ENCODE measurements around the gene ZNF28. TPM values are rescaled to one million over a fixed set of nuclear protein-coding genes. Genes with fewer than 3 reads are reported as not detected.

The ZNF28 gene
- total and polyA plus RNA-seq, 2 donors from 2014 or later, result 10.0 to 20.0 TPM

DNA sequence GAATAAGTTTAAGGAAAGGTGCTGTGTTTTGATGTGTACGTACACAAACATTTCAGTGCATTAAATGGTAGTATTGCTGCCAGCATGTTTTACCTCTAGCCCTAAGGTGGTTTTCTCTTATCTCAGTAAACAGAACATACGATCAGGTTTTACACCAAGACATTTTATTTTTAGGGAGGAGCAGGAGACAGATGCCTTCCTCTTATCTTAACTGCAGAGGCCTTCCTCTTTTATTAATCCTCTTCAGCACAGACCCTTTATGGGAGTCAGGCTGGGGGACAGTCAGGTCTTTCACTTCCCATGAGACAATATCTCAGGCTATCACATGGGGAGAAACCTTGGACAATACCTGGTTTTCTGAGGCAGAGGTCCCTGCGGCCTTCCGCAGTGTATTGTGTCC is 71.7 kb downstream of the ZNF28 start:
- Histone ChIP-seq H3K27me3 (ENCODE audit: control insufficient read depth, insufficient read depth, low read length) (no peaks in the 10 kb centered on the region), H3K4me1 (ENCODE audit: control insufficient read depth in 2 of 3, insufficient read depth in 2 of 3, low read depth in 1 of 3, low read length in 3 of 3) (peaks cover 0 to 4% (median 0%) of the 10 kb centered on the region in 3 donors), H3K9me3 (ENCODE audit: control insufficient read depth in 2 of 3, insufficient read depth in 1 of 3, low read length in 3 of 3) (no peaks in the 10 kb centered on the region), H3K27ac (ENCODE audit: low read depth in 2 of 2, low read length in 2 of 2) (no peak overlapping the region), H3K36me3 (ENCODE audit: control insufficient read depth in 2 of 3, insufficient read depth in 3 of 3, low read length in 3 of 3) (no peaks in the 10 kb centered on the region), H3K9ac (ENCODE audit: low read length in 3 of 3) (no peak overlapping the region), H3K4me3 (ENCODE audit: low read length in 3 of 3) (no peak overlapping the region)
- DNase-seq (no peak), FAIRE-seq (no peak)
- no peak for TF ChIP-seq CTCF (IDR thresholded peaks at IDR 0.05; ENCODE audit: borderline replicate concordance, extremely low read depth, insufficient read depth)
- intact Hi-C loops (cut with DNase I), result no loop called here

DNA sequence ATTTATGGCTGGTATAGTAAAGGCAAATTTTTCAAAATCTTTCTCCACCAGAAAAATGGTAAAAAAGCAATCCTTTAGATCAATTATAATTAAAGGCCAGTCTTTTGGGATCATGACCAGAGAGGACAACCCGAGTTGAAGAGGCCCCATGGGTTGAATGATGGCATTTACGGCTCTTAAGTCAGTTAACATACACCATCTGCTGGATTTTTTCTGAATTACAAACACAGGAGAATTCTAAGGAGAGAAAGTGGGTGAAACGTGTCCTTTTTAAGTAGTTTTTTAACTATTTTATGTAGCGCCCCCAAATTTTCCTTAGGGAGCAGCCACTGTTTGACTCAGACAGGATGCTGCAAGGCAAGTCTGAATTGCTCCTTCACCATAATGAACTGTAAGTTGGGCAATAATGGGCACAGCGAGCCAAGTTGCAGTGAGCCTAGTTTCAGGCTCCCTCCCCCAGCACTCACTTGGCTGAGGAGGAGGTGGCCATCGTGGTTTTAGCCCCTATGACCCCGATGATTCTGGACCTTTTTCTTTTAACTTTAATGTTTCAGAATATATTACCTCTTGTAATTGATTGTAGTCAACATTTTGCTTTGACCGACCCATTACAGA is 73.0 kb downstream of the ZNF28 start:
- no peak overlapping the region for H3K27ac ChIP-seq (ENCODE audit: low read depth in 2 of 2, low read length in 2 of 2)
- intact Hi-C loops (cut with DNase I), result no loop called here
- H3K9ac ChIP-seq (ENCODE audit: low read length in 3 of 3), result no peak overlapping the region
- H3K4me1 ChIP-seq (ENCODE audit: control insufficient read depth in 2 of 3, insufficient read depth in 2 of 3, low read depth in 1 of 3, low read length in 3 of 3), result peaks cover 0 to 4% (median 0%) of the 10 kb centered on the region in 3 donors
- peak; percentile 30 for TF ChIP-seq CTCF (IDR thresholded peaks at IDR 0.05; ENCODE audit: borderline replicate concordance, extremely low read depth, insufficient read depth)
- no peaks in the 10 kb centered on the region for H3K27me3 ChIP-seq (ENCODE audit: control insufficient read depth, insufficient read depth, low read length)
- FAIRE-seq, result no peak
- no peak overlapping the region for H3K4me3 ChIP-seq (ENCODE audit: low read length in 3 of 3)
- peak in 2 of 5 donors; percentile 71 to 77 for DNase-seq
- no peaks in the 10 kb centered on the region for H3K36me3 ChIP-seq (ENCODE audit: control insufficient read depth in 2 of 3, insufficient read depth in 3 of 3, low read length in 3 of 3)
- H3K9me3 ChIP-seq (ENCODE audit: control insufficient read depth in 2 of 3, insufficient read depth in 1 of 3, low read length in 3 of 3), result no peaks in the 10 kb centered on the region

Other genes with a start within 250 kb of the ZNF28 start
- 90.4 TPM for gene ZNF83, start 183.3 kb downstream of the ZNF28 start, total RNA-seq
- 51.8 TPM for gene ZNF83, start 183.3 kb downstream of the ZNF28 start, polyA plus RNA-seq (ENCODE audit: insufficient read depth, low read depth, low replicate concordance)
- gene ZNF611, start 86.6 kb downstream of the ZNF28 start, total RNA-seq, result 42.7 TPM
- gene ZNF611, start 86.6 kb downstream of the ZNF28 start, polyA plus RNA-seq (ENCODE audit: insufficient read depth, low read depth, low replicate concordance), result 3.6 TPM
- gene ZNF600, start 34.8 kb downstream of the ZNF28 start, total RNA-seq, result 9.4 TPM
- gene ZNF600, start 34.8 kb downstream of the ZNF28 start, polyA plus RNA-seq (ENCODE audit: insufficient read depth, low read depth, low replicate concordance), result 4.1 TPM
- gene ZNF468, start 36.0 kb upstream of the ZNF28 start, total RNA-seq, result 21.1 TPM
- gene ZNF468, start 36.0 kb upstream of the ZNF28 start, polyA plus RNA-seq (ENCODE audit: insufficient read depth, low read depth, low replicate concordance), result 10.2 TPM
- gene ZNF320, start 76.0 kb upstream of the ZNF28 start, total RNA-seq, result 25.8 TPM
- 3.2 TPM for gene ZNF320, start 76.0 kb upstream of the ZNF28 start, polyA plus RNA-seq (ENCODE audit: insufficient read depth, low read depth, low replicate concordance)
- 22.6 TPM for gene ZNF888, start 101.8 kb upstream of the ZNF28 start, total RNA-seq
- gene ZNF888, start 101.8 kb upstream of the ZNF28 start, polyA plus RNA-seq (ENCODE audit: insufficient read depth, low read depth, low replicate concordance), result 3.4 TPM
- 16.6 TPM for gene ZNF816, start 141.2 kb upstream of the ZNF28 start, total RNA-seq
- 4.4 TPM for gene ZNF816, start 141.2 kb upstream of the ZNF28 start, polyA plus RNA-seq (ENCODE audit: insufficient read depth, low read depth, low replicate concordance)
- gene ERVV-1, start 192.3 kb upstream of the ZNF28 start, total RNA-seq, result not detected
- not detected for gene ERVV-1, start 192.3 kb upstream of the ZNF28 start, polyA plus RNA-seq (ENCODE audit: insufficient read depth, low read depth, low replicate concordance)
- not detected for gene ERVV-2, start 223.1 kb upstream of the ZNF28 start, total RNA-seq
- gene ERVV-2, start 223.1 kb upstream of the ZNF28 start, polyA plus RNA-seq (ENCODE audit: insufficient read depth, low read depth, low replicate concordance), result not detected